H9 (cell line): ENCODE results near the gene PLCH1. TPM values are rescaled to one million over a fixed set of nuclear protein-coding genes. Genes with fewer than 3 reads are reported as not detected.

ENCODE experiments used
- DNase-seq: peaks from one replicate; pipeline ENCODE4 v3.0.0-alpha.2; 2017
- H2AFZ ChIP-seq: one replicate; pipeline ENCODE4 v1.6.1; 2013; ENCODE audit warnings: mild to moderate bottlenecking, low read length, control low read depth, moderate library complexity
- H2AK5ac ChIP-seq: 2 replicates; pipeline ENCODE4 v1.6.1; 2013; ENCODE audit warnings: low read length, control low read depth, mixed read lengths; ENCODE audit not compliant: insufficient read length
- H2BK120ac ChIP-seq: one replicate; pipeline ENCODE4 v1.6.1; 2013; ENCODE audit warnings: low read depth, mild to moderate bottlenecking, low read length, control low read depth, inconsistent platforms; ENCODE audit not compliant: poor library complexity, severe bottlenecking
- H2BK12ac ChIP-seq: 2 replicates; pipeline ENCODE4 v1.6.1; 2013; ENCODE audit warnings: low read length, control low read depth, mixed read lengths, low read depth; ENCODE audit not compliant: insufficient read length
- H2BK15ac ChIP-seq: 2 replicates; pipeline ENCODE4 v1.6.1; 2013; ENCODE audit warnings: low read depth, low read length, control low read depth
- H2BK20ac ChIP-seq: one replicate; pipeline ENCODE4 v1.6.1; 2013; ENCODE audit warnings: low read depth, mild to moderate bottlenecking, low read length, control low read depth, inconsistent platforms; ENCODE audit not compliant: poor library complexity, severe bottlenecking
- H2BK5ac ChIP-seq: 2 replicates; pipeline ENCODE4 v1.6.1; 2013; ENCODE audit warnings: low read length, control low read depth, mixed read lengths; ENCODE audit not compliant: insufficient read length
- H3K14ac ChIP-seq: 2 replicates; pipeline ENCODE4 v1.6.1; 2013; ENCODE audit warnings: low read length, control low read depth; ENCODE audit not compliant: insufficient read depth
- H3K18ac ChIP-seq: 2 replicates; pipeline ENCODE4 v1.6.1; 2013; ENCODE audit warnings: low read depth, mild to moderate bottlenecking, mixed read lengths, low read length, control low read depth; ENCODE audit not compliant: insufficient read length
- H3K23ac ChIP-seq: 2 replicates; pipeline ENCODE4 v1.6.1; 2013; ENCODE audit warnings: low read length, control low read depth, mixed read lengths, low read depth; ENCODE audit not compliant: insufficient read length
- H3K23me2 ChIP-seq: 2 replicates; pipeline ENCODE4 v1.6.1; 2013; ENCODE audit warnings: low read depth, mild to moderate bottlenecking, mixed read lengths, low read length, control low read depth; ENCODE audit not compliant: insufficient read length, poor library complexity, severe bottlenecking
- H3K27ac ChIP-seq: 2 replicates; pipeline ENCODE4 v1.5.1; 2013; ENCODE audit warnings: low read length, control low read depth, mixed read lengths, low read depth; ENCODE audit not compliant: insufficient read length
- H3K27me3 ChIP-seq: 2 replicates; pipeline ENCODE4 v1.6.1; 2013; ENCODE audit warnings: low read length, control low read depth, inconsistent platforms; ENCODE audit not compliant: insufficient read depth
- H3K4ac ChIP-seq: 2 replicates; pipeline ENCODE4 v1.6.1; 2013; ENCODE audit warnings: low read depth, mild to moderate bottlenecking, control low read depth, inconsistent platforms, low read length, moderate library complexity
- H3K4me1 ChIP-seq: 2 replicates; pipeline ENCODE4 v1.6.1; 2013; ENCODE audit warnings: low read length, control low read depth, inconsistent platforms; ENCODE audit not compliant: insufficient read depth
- H3K4me2 ChIP-seq: 2 replicates; pipeline ENCODE4 v1.6.1; 2013; ENCODE audit warnings: low read length, control low read depth, mixed read lengths; ENCODE audit not compliant: insufficient read length, insufficient read depth
- H3K56ac ChIP-seq: 2 replicates; pipeline ENCODE4 v1.6.1; 2013; ENCODE audit warnings: low read depth, mild to moderate bottlenecking, mixed read lengths, low read length, control low read depth; ENCODE audit not compliant: insufficient read length
- H3K79me1 ChIP-seq: 2 replicates; pipeline ENCODE4 v1.6.1; 2013; ENCODE audit warnings: low read depth, mild to moderate bottlenecking, moderate library complexity, low read length, control low read depth, inconsistent platforms; ENCODE audit not compliant: insufficient read depth, poor library complexity, severe bottlenecking
- H3K79me2 ChIP-seq: 2 replicates; pipeline ENCODE4 v1.6.1; 2013; ENCODE audit warnings: low read length, control low read depth, inconsistent platforms; ENCODE audit not compliant: insufficient read depth
- H3K9ac ChIP-seq: 2 replicates; pipeline ENCODE4 v1.6.1; 2013; ENCODE audit warnings: low read length, control low read depth, mixed read lengths; ENCODE audit not compliant: insufficient read length; ENCODE audit errors: extremely low read depth
- H3K9me3 ChIP-seq: one replicate; pipeline ENCODE4 v1.6.1; 2013; ENCODE audit warnings: low read depth, low read length, inconsistent platforms; ENCODE audit not compliant: control insufficient read depth
- H3T11ph ChIP-seq: one replicate; pipeline ENCODE4 v1.6.1; 2013; ENCODE audit warnings: mild to moderate bottlenecking, low read length, control low read depth, inconsistent platforms
- H4K20me1 ChIP-seq: one replicate; pipeline ENCODE4 v1.6.1; 2013; ENCODE audit not compliant: control insufficient read depth, insufficient read length, insufficient read depth
- H4K5ac ChIP-seq: 2 replicates; pipeline ENCODE4 v1.6.1; 2013; ENCODE audit warnings: low read depth, mild to moderate bottlenecking, mixed read lengths, low read length, control low read depth; ENCODE audit not compliant: insufficient read length
- H4K8ac ChIP-seq: replicated peaks from 2 replicates; pipeline ENCODE4 v1.6.1; 2013; ENCODE audit warnings: low read length, control low read depth, mixed read lengths, low read depth; ENCODE audit not compliant: insufficient read length
- H4K91ac ChIP-seq: 2 replicates; pipeline ENCODE4 v1.6.1; 2013; ENCODE audit warnings: low read depth, mild to moderate bottlenecking, moderate library complexity, mixed read lengths, low read length, control low read depth; ENCODE audit not compliant: insufficient read length
- H3K27ac Mint-ChIP-seq, 3 experiments: 2 replicates in 2 of 3; 3 replicates in 1 of 3; pipeline ENCODE4 v1.8.0; 2020 to 2021; ENCODE audit warnings: mixed read lengths in 3 of 3, mild to moderate bottlenecking in 1 of 3, moderate library complexity in 1 of 3
- H3K27me3 Mint-ChIP-seq: 2 replicates; pipeline ENCODE4 v1.8.0; 2021; ENCODE audit warnings: low read depth, mild to moderate bottlenecking, moderate library complexity, mixed read lengths
- H3K36me3 Mint-ChIP-seq, 3 experiments: 2 replicates in 2 of 3; 3 replicates in 1 of 3; pipeline ENCODE4 v1.8.0; 2020 to 2021; ENCODE audit warnings: low read depth in 3 of 3, mixed read lengths in 3 of 3; ENCODE audit not compliant: insufficient read depth in 1 of 3
- H3K4me1 Mint-ChIP-seq, 2 experiments: 2 replicates each; pipeline ENCODE4 v1.8.0; 2020; ENCODE audit warnings: mixed read lengths in 2 of 2
- H3K4me3 Mint-ChIP-seq, 2 experiments: 2 replicates in 1 of 2; 3 replicates in 1 of 2; pipeline ENCODE4 v1.8.0; 2020 to 2021; ENCODE audit warnings: mild to moderate bottlenecking in 2 of 2, mixed read lengths in 2 of 2, moderate library complexity in 1 of 2
- H3K9me3 Mint-ChIP-seq, 2 experiments: 2 replicates in 1 of 2; 3 replicates in 1 of 2; pipeline ENCODE4 v1.8.0; 2020; ENCODE audit warnings: mild to moderate bottlenecking in 2 of 2, mixed read lengths in 2 of 2, moderate library complexity in 1 of 2
- CTCF ChIP-seq: fragments of 200-600 bp; sonication (generic); conservative IDR thresholded peaks from 3 replicates; pipeline ENCODE4 v1.8.0; 2021; ENCODE audit warnings: antibody characterized with exemption, mild to moderate bottlenecking
- WGBS: extraction: QIAGEN DNeasy Blood & Tissue Kit; methylation state at CpG from one replicate; pipeline ENCODE4 v1.1.7; 2013; ENCODE audit warnings: missing lambda C conversion rate, low lambda C conversion rate, mixed read lengths; ENCODE audit not compliant: insufficient read length; ENCODE audit errors: extremely low coverage; 5-methylcytosine and 5-hydroxymethylcytosine counted together
- total RNA-seq: library from RNA; stranded (reverse); gene quantifications from 2 replicates; pipeline ENCODE4 v1.2.1, GENCODE V29; 2021

The PLCH1 gene
- total RNA-seq, 1 experiment from 2014 or later: 19.0 TPM

GRCh38 chr3:155420406-155420805 is 324.5 kb downstream of the PLCH1 start:
- Histone ChIP-seq H4K8ac (no peak overlapping the region), H3K56ac (no peak overlapping the region), H2AFZ (no peak overlapping the region), H3T11ph (no peak overlapping the region), H2BK5ac (no peak overlapping the region), H4K20me1 (no peaks in the 10 kb centered on the region), H3K14ac (no peak overlapping the region), H2BK15ac (no peak overlapping the region), H3K18ac (no peak overlapping the region), H3K4me1 (peaks cover 15% of the 10 kb centered on the region; the same call in 1 of the 2 replicates), H3K4ac (no peak overlapping the region), H3K4me2 (no peak overlapping the region), H3K79me2 (no peaks in the 10 kb centered on the region), H3K27ac (no peak overlapping the region), H4K91ac (no peak overlapping the region), H3K27me3 (no peaks in the 10 kb centered on the region), H4K5ac (no peak overlapping the region), H3K23ac (no peak overlapping the region), H3K9me3 (no peaks in the 10 kb centered on the region), H3K23me2 (no peaks in the 10 kb centered on the region), H2BK12ac (no peak overlapping the region), H2BK20ac (no peak overlapping the region), H2BK120ac (no peak overlapping the region), H3K79me1 (no peaks in the 10 kb centered on the region), H2AK5ac (no peak overlapping the region), H3K9ac (no peak overlapping the region)
- no peak overlapping the region for H3K27ac Mint-ChIP-seq
- no peaks in the 10 kb centered on the region for H3K27me3 Mint-ChIP-seq
- no peaks in the 10 kb centered on the region for H3K9me3 Mint-ChIP-seq
- no CpG with 5 or more reads among the region's 4 CpGs for WGBS
- TF ChIP-seq CTCF: no peak
- DNase-seq: no peak
- H3K4me3 Mint-ChIP-seq: no peak overlapping the region
- no peaks in the 10 kb centered on the region; a peak in 2 of 7 replicates for H3K36me3 Mint-ChIP-seq
- H3K4me1 Mint-ChIP-seq: peaks cover 35 to 38% of the 10 kb centered on the region in 2 experiments
